ENCODE results near the gene EXOSC3. TPM values are rescaled to one million over a fixed set of nuclear protein-coding genes. Genes with fewer than 3 reads are reported as not detected.
"Not testable (repeated sequence)": the region's sequence is repeated elsewhere in the genome, so short reads cannot be mapped to it uniquely, and the experiment has no call there.

Gene EXOSC3
- total RNA-seq, result 10 to 100 TPM; 26.2 to 34.6 TPM
- 17.3 to 32.0 reads per million in 2 donors for total RNA-seq

DNA sequence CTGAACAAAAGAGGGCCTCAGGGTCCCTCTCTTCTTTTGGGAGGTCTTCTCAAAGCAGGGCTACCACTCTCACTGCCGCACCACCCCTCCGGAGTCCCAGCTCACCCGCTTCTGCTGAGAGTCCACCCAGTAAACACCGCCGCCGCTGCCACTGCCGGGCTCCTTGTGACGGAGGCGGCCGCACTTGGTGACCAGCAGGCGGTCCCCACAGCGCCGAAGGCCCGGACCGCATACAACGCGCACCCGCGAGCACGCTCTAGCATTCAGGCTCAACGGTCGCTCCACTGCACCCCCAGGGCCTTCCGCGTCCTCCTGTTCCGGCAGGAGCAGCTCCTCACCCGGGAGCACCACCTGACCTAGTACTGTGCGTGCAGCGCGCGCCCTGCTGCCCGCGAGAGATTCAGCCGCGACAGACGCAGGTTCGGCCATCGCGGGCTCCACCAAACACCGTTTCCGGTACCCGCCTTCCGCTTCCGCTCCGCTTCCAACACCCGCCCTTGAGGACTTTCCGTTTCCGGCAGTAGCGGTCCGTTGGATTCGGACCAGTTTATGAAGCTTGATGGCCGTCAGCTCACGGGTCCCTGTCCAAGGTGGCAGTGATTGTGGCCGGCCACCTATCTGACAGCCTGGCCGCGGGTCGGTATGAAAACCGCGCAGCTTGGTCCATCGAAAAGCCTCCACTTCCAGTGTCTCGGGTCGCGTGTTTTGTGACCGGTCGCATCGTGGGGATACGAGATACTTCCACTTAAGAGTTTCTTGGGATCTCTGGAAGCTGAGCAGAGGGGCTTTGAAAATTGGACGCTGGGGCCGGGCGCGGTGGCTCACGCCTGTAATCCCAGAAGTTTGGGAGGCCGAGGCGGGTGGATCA is at the start of gene EXOSC3:
EXOSC3 (minus strand) TSS at position 449 of the 868 bp plus-strand sequence; CDS start at position 429, 20 bp downstream.
- Mint-ChIP-seq H3K4me3 (peak within 1 kb of the TSS; percentile 98), H3K36me3 (ENCODE audit: low read depth) (peaks cover 9% of the 10 kb centered on the region)
- peak; percentile 66 to 76 (median 69) for DNase-seq

DNA sequence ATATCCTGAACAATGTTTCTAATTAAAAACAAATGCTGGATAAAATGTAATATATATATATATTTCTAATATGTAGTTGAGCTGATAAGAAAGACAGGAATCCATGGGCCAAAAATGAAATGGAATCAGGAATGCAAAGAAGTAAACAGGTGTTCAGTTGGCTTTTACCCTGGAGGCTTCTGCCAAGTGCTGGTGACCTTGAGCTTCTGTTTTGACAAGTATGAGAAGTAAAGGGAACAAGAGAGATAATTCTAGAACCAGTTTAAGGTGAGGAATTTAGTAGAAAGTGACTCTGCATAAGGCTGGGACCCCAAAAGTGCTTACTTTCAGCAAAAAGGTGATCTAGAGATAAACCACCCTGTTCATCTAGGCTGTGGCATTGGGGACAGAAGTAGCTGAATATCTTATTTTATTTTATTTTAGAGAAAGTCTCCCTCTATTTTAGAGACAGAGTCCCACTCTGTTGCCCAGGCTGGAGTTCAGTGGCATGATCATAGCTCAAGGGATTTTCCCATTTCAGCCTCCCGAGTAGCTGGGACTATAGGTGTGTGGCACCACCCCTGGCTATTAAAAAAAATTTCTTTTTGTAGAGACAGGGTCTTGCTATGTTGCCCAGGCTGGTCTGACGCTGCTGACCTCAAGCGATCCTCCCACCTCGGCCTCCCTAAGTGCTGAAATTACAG is 42.8 kb upstream of the EXOSC3 start:
- H3K9me3 ChIP-seq (ENCODE audit: control insufficient read depth, low read length, poor library complexity, severe bottlenecking), result no peaks in the 10 kb centered on the region
- H3K27me3 Mint-ChIP-seq, result no peaks in the 10 kb centered on the region
- H3K36me3 Mint-ChIP-seq (ENCODE audit: low read depth), result peaks cover 2% of the 10 kb centered on the region
- ATAC-seq (no peak), DNase-seq (no peak)
- H3K27ac Mint-ChIP-seq, result no peak overlapping the region
- peaks cover 7% of the 10 kb centered on the region for H3K4me1 Mint-ChIP-seq
- H3K4me3 Mint-ChIP-seq, result no peak overlapping the region

More for the DNA sequence above, at the start of gene EXOSC3:
- H3K27me3 Mint-ChIP-seq, result no peaks in the 10 kb centered on the region
- ATAC-seq, result peak; percentile 94
- peaks cover 26% of the 10 kb centered on the region for H3K4me1 Mint-ChIP-seq
- H3K27ac Mint-ChIP-seq, result peak within 1 kb of the TSS; percentile 98
- no peaks in the 10 kb centered on the region for H3K9me3 ChIP-seq (ENCODE audit: control insufficient read depth, low read length, poor library complexity, severe bottlenecking)

DNA sequence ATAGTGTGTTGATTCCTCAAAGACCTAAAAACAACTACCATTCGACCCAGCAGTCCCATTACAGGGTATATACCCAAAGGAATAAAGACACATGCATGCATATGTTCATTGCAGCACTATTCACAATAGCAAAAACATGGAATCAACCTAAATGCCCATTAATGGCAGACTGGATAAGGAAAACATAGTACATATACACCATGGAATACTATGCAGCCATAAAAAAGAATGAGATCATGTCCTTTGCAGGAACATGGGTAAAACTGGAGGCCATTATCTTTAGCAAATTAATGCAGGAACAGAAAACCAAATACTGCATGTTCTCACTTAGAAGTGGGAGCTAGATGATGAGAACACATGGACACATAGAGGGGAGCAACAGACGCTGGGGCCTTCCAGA is 40.3 kb upstream of the EXOSC3 start:
- not testable (repeated sequence) for H3K27ac Mint-ChIP-seq; H3K4me1 Mint-ChIP-seq; H3K9me3 ChIP-seq (ENCODE audit: control insufficient read depth, low read length, poor library complexity, severe bottlenecking); H3K27me3 Mint-ChIP-seq; H3K36me3 Mint-ChIP-seq (ENCODE audit: low read depth); H3K4me3 Mint-ChIP-seq; DNase-seq; ATAC-seq

DNA sequence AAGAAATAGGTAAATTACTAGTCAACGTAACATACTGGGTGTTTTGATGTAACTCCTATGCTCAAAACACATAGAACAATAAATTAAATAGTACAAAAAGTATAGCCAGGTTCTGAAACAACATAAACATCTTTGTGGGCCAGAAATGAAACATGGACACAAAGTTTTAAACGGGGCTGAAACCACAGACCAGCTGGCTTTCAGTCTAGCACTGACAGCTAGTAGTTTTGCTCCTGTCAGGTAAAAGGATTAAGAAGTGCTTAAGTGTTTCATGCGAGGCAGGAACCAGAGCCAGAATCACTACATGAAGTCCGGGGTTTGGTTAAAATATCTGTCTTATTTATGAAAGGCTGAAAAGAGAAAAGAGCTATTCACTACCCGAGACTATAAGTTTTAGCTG is 35.3 kb upstream of the EXOSC3 start:
- ATAC-seq, result no peak
- H3K4me1 Mint-ChIP-seq, result peaks cover 2% of the 10 kb centered on the region

DNA sequence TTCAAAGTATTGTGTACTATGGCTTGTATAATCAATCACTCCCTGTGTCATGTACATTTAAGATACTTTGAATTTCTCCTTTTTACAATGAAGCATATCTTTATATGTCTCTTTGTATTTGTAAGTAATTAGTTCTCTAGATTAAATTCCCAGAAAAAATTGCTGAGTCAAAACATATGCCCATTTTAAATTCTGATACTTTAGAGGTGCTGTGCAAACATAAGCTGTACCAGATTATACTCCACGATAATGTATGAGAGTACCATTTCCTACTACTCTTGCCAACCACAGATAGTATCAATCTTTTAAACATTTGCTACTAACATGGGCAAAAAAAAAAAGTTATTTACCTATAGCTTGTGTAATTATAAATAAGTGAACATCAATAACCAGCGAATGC is 34.0 kb upstream of the EXOSC3 start:
- Mint-ChIP-seq H3K27me3 (no peaks in the 10 kb centered on the region), H3K4me3 (no peak overlapping the region), H3K36me3 (ENCODE audit: low read depth) (no peaks in the 10 kb centered on the region), H3K27ac (no peak overlapping the region), H3K4me1 (peaks cover 4% of the 10 kb centered on the region)
- ATAC-seq, result no peak
- no peaks in the 10 kb centered on the region for H3K9me3 ChIP-seq (ENCODE audit: control insufficient read depth, low read length, poor library complexity, severe bottlenecking)
- DNase-seq, result no peak

More for the DNA sequence above, 35.3 kb upstream of the EXOSC3 start:
- H3K27ac Mint-ChIP-seq, result no peak overlapping the region
- DNase-seq, result no peak
- H3K36me3 Mint-ChIP-seq (ENCODE audit: low read depth), result no peaks in the 10 kb centered on the region
- H3K9me3 ChIP-seq (ENCODE audit: control insufficient read depth, low read length, poor library complexity, severe bottlenecking), result no peaks in the 10 kb centered on the region
- no peak overlapping the region for H3K4me3 Mint-ChIP-seq
- no peaks in the 10 kb centered on the region for H3K27me3 Mint-ChIP-seq

DNA sequence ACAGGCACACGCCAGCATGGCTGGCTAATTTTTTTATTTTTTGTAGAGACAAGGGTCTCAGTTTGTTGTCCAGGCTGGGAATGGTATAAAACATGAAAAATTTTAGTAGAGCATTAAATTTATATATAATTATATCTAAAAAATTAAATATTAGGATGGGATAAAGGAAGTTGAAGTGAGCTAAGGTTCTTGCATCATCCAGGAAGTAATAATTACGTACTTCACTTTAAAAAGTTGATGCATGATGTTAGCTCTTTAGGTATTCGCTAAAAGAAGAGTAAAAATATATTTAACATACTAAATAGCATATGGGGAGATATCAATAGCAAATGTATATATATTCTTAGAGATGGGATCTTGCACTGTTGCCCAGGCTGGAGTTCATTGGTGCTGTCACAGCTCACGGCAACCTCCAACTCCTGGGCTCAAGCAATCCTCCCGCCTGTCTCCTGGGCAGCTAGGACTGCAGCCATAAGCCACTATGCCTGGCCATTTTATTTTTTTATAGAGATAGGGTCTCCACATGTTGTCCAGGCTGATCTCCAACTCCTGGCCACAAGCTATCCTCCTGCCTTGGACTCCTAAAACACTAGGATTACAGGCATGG is 28.0 kb upstream of the EXOSC3 start:
- Mint-ChIP-seq H3K27ac (peak overlapping the region; percentile 32), H3K4me3 (no peak overlapping the region), H3K27me3 (no peaks in the 10 kb centered on the region), H3K4me1 (peaks cover 12% of the 10 kb centered on the region), H3K36me3 (ENCODE audit: low read depth) (peaks cover 2% of the 10 kb centered on the region)
- H3K9me3 ChIP-seq (ENCODE audit: control insufficient read depth, low read length, poor library complexity, severe bottlenecking), result no peaks in the 10 kb centered on the region
- ATAC-seq (no peak), DNase-seq (no peak)

DNA sequence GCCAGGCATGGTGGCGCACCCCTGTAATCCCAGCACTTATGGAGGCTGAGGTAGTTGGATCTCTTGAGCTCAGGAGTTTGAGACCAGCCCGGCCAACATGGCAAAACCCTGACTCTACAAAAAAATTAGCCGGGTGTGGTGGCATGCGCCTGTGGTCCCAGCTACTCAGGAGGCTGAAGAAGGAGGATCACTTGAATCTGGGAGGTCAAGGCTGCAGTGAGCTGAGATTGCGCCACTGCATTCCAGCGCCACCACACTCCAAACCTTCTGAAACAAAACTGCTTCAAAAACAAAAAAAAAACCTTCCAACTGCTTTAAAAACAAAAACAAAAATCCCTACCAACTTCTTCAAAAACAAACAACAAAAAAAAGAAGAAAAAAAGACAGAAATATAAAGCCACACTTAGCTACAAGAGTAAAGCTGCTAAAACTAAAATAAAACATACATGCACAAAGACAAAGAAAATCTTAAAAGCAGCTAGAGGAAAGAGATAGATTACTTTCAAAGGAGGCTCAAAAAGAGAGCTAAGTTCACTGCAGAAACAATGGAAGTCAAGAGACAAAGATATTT is 27.1 kb upstream of the EXOSC3 start:
- no peak overlapping the region for H3K27ac Mint-ChIP-seq
- ATAC-seq (no peak), DNase-seq (no peak)

DNA sequence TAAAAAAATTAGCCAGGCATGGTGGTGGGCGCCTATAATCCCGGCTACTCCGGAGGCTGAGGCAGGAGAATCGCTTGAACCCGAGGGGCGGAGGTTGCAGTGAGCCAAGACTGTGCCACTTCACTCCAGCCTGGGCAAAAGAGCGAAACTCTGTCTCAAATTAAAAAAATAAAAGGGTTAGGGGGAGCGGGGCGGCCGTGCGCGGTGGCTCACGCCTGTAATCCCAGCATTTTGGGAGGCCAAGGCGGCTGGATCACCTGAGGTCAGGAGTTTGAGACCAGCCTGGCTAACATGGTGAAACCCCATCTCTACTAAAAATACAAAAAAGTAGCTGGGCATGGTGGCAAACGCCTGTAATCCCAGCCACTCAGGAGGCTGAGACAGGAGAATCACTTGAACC is 24.8 kb upstream of the EXOSC3 start:
- H3K4me1 Mint-ChIP-seq, result peaks cover 20% of the 10 kb centered on the region
- ATAC-seq, result not testable (repeated sequence)

More for the DNA sequence above, 27.1 kb upstream of the EXOSC3 start:
- no peaks in the 10 kb centered on the region for H3K9me3 ChIP-seq (ENCODE audit: control insufficient read depth, low read length, poor library complexity, severe bottlenecking)
- peaks cover 2% of the 10 kb centered on the region for H3K36me3 Mint-ChIP-seq (ENCODE audit: low read depth)
- peaks cover 12% of the 10 kb centered on the region for H3K4me1 Mint-ChIP-seq
- H3K27me3 Mint-ChIP-seq, result no peaks in the 10 kb centered on the region
- H3K4me3 Mint-ChIP-seq, result no peak overlapping the region

DNA sequence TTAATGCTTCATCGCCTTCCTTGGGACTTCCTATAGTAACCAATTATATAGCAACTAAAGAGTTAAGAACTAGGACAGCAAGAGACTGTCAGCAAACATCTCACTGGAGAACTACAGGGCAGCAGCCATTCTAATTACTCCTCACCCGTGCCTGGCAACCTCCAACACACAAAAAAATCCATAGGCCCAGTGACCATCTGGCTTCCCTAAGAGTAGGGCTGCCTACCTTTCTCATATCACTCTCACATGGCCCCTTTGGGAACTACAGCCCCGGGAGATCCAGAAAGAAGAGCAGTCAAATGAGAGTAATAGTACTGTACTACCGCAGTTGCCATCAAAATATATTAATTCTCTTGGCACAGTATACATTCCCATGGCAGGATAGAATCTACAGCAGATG is 21.4 kb upstream of the EXOSC3 start:
- H3K4me3 Mint-ChIP-seq, result no peak overlapping the region
- H3K36me3 Mint-ChIP-seq (ENCODE audit: low read depth), result peaks cover 2% of the 10 kb centered on the region
- DNase-seq (no peak), ATAC-seq (no peak)
- H3K27me3 Mint-ChIP-seq, result no peaks in the 10 kb centered on the region
- no peak overlapping the region for H3K27ac Mint-ChIP-seq
- peaks cover 27% of the 10 kb centered on the region for H3K4me1 Mint-ChIP-seq
- H3K9me3 ChIP-seq (ENCODE audit: control insufficient read depth, low read length, poor library complexity, severe bottlenecking), result no peaks in the 10 kb centered on the region

More for the DNA sequence above, 24.8 kb upstream of the EXOSC3 start:
- H3K27me3 Mint-ChIP-seq; DNase-seq; H3K9me3 ChIP-seq (ENCODE audit: control insufficient read depth, low read length, poor library complexity, severe bottlenecking); H3K36me3 Mint-ChIP-seq (ENCODE audit: low read depth); H3K4me3 Mint-ChIP-seq; H3K27ac Mint-ChIP-seq: not testable (repeated sequence)

DNA sequence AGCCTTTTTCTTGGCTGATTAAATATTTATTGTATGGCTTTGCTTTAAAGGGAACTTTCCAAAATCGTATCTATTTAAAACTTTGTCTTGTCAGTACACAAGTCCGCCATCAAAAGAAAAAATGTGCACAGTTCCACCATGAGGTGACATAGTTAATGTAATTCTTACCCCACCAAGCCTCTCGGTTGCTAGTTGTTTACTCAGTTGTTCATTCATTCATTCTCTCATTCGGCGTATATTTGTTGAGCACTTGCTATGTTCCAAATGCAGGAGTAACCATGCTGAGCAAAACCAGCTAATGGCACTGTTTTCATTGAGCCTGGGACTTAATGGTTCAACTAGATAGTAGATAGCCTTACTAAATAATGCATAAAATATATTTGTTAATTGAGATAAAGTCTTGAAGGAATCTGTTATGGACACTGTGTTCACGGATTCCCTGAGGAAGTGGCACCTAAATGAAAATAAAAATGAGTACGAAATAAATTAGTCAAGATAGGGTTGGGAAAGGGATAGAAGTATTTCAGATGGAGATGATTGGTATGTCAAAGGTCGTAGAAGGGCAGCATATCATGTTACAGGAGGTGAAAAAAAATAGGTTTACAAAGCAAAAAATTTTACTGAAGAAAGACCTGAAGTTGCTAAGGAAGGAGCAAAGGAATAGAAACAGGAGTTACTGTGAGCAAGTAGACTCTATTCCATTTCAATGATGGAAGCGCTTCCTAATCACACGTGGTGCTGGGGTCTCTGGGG is 17.3 kb upstream of the EXOSC3 start:
- Mint-ChIP-seq H3K27ac (peak overlapping the region; percentile 11), H3K4me1 (peaks cover 33% of the 10 kb centered on the region), H3K36me3 (ENCODE audit: low read depth) (peaks cover 3% of the 10 kb centered on the region), H3K4me3 (peak overlapping the region; percentile 93), H3K27me3 (no peaks in the 10 kb centered on the region)
- DNase-seq (no peak), ATAC-seq (no peak)
- no peaks in the 10 kb centered on the region for H3K9me3 ChIP-seq (ENCODE audit: control insufficient read depth, low read length, poor library complexity, severe bottlenecking)

DNA sequence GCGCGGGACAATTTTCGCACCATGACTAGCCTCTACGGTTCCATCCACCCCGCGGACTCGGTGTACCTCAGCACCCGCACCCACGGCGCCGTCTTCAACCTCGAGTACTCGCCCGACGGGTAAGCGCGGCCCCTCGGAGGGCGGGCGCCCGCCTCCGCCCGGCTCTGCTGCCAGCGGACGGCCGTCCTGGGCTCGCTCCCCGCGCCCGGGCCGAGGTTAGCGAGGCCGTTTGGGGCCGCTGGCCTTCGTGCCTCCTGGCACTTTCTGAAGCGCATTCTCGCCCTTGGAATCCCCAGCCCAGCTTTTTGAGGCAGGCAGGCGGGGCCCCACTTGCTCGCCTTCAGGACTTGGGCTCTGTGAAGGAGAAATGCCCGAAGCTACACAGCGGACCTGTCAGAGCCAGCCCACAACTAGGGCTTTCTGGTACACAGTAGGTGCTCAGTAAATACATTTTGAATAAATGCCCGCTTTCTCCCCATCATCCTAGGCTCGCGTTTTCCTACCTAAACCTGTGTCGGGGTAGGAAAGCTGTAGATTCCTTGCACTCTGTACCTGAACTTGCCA is 16.5 kb upstream of the EXOSC3 start:
- ATAC-seq (peak; percentile 35), DNase-seq (peak in 2 of 3 donors; percentile 13 to 23)
- Mint-ChIP-seq H3K36me3 (ENCODE audit: low read depth) (peaks cover 3% of the 10 kb centered on the region), H3K27me3 (peaks cover 4% of the 10 kb centered on the region), H3K4me3 (peak overlapping the region; percentile 93), H3K27ac (peak overlapping the region; percentile 11), H3K4me1 (peaks cover 31% of the 10 kb centered on the region)
- H3K9me3 ChIP-seq (ENCODE audit: control insufficient read depth, low read length, poor library complexity, severe bottlenecking), result no peaks in the 10 kb centered on the region

DNA sequence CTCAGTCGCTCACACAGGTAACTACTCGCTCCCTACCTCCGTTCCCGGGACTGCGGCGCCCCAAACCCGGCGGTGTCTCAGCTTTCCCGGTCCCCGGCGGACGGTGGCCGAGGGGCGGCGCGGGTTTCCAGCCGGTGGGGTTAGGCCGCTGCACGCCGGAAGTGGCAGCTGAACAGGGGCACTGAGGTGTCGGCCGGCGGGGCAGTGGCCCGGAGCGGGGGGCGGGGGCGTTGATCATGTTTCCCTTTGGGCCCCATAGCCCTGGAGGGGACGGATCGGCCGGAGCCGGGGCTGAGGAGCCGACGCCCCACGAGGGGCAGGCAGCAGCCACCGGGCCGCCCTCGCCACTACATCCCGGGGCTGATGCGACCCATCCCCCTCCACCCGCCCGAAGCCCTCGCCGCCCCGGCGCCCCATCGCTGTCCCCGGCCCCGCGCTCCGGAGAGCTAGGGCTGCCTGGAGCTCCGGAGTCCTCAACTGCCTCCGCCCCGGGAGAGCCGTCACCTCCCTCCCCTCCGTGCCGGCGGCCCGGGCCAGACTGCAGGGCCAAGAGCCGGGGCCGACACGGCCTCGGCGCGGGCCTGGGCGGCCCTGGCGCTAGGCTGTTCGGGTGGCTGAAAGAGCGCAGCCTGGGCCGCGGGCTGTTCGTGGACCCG is 15.9 kb upstream of the EXOSC3 start, which contains the start of gene DCAF10:
DCAF10 (plus strand) TSS at position 167 of the 656 bp plus-strand sequence; CDS start at position 237, 70 bp downstream.
- DNase-seq (peak; percentile 79 to 89 (median 80)), ATAC-seq (peak; percentile 89)
- H3K27me3 Mint-ChIP-seq, result peaks cover 4% of the 10 kb centered on the region
- H3K36me3 Mint-ChIP-seq (ENCODE audit: low read depth), result peaks cover 5% of the 10 kb centered on the region
- peak within 1 kb of the TSS; percentile 93 for H3K4me3 Mint-ChIP-seq
- peaks cover 28% of the 10 kb centered on the region for H3K4me1 Mint-ChIP-seq
- H3K9me3 ChIP-seq (ENCODE audit: control insufficient read depth, low read length, poor library complexity, severe bottlenecking), result no peaks in the 10 kb centered on the region
- H3K27ac Mint-ChIP-seq, result peak within 1 kb of the TSS; percentile 56
